ENCODE results near the gene ALDOA.

ALDOA gene

GRCh38 chr16:30067584-30067916, 2.0 kb downstream of the ALDOA start:
- no peaks in the 10 kb centered on the region for H3K27me3 Mint-ChIP-seq
- peaks cover 36 to 44% of the 10 kb centered on the region in 2 donors for H3K4me1 Mint-ChIP-seq (ENCODE audit: low read depth in 2 of 2)
- peak overlapping the region; percentile 94 to 96 for H3K4me3 Mint-ChIP-seq
- no peaks in the 10 kb centered on the region for H3K9me3 Mint-ChIP-seq
- H3K36me3 Mint-ChIP-seq (ENCODE audit: insufficient read depth): peaks cover 81% of the 10 kb centered on the region
- no peak for DNase-seq
- ATAC-seq (replicated peaks): no peak
- peak overlapping the region in 1 of 2 donors; percentile 95 for H3K27ac Mint-ChIP-seq

GRCh38 chr16:30068333-30068732, 2.8 kb downstream of the ALDOA start:
- ATAC-seq (replicated peaks): no peak
- peaks cover 86% of the 10 kb centered on the region for H3K36me3 Mint-ChIP-seq (ENCODE audit: insufficient read depth)
- H3K27ac Mint-ChIP-seq: peak overlapping the region in 1 of 2 donors; percentile 82
- H3K4me1 Mint-ChIP-seq (ENCODE audit: low read depth in 2 of 2): peaks cover 36 to 44% of the 10 kb centered on the region in 2 donors
- no peak for DNase-seq
- peak overlapping the region; percentile 15 to 40 for H3K4me3 Mint-ChIP-seq
- no peaks in the 10 kb centered on the region for H3K9me3 Mint-ChIP-seq
- no peaks in the 10 kb centered on the region for H3K27me3 Mint-ChIP-seq

GRCh38 chr16:30068750-30069610, 3.4 kb downstream of the ALDOA start:
- peak; percentile 48 to 62 (median 56) for DNase-seq
- Mint-ChIP-seq H3K9me3 (no peaks in the 10 kb centered on the region), H3K27me3 (no peaks in the 10 kb centered on the region), H3K4me1 (ENCODE audit: low read depth in 2 of 2) (peaks cover 32 to 38% of the 10 kb centered on the region in 2 donors), H3K4me3 (peak overlapping the region; percentile 13 to 40), H3K27ac (peak overlapping the region in 1 of 2 donors; percentile 82), H3K36me3 (ENCODE audit: insufficient read depth) (peaks cover 85% of the 10 kb centered on the region)
- ATAC-seq (replicated peaks): no peak

GRCh38 chr16:30069611-30070462, 4.3 kb downstream of the ALDOA start:
- ATAC-seq (replicated peaks): no peak
- H3K27ac Mint-ChIP-seq: peak overlapping the region in 1 of 2 donors; percentile 82
- H3K27me3 Mint-ChIP-seq: no peaks in the 10 kb centered on the region
- H3K4me3 Mint-ChIP-seq: no peak overlapping the region
- H3K36me3 Mint-ChIP-seq (ENCODE audit: insufficient read depth): peaks cover 79% of the 10 kb centered on the region
- H3K9me3 Mint-ChIP-seq: no peaks in the 10 kb centered on the region
- no peak for DNase-seq
- H3K4me1 Mint-ChIP-seq (ENCODE audit: low read depth in 2 of 2): peaks cover 30 to 34% of the 10 kb centered on the region in 2 donors

- H3K4me3 Mint-ChIP-seq: no peak overlapping the region
- DNase-seq: no peak
- ATAC-seq (replicated peaks): no peak
- H3K27me3 Mint-ChIP-seq: no peaks in the 10 kb centered on the region
- peaks cover 72% of the 10 kb centered on the region for H3K36me3 Mint-ChIP-seq (ENCODE audit: insufficient read depth)
- H3K27ac Mint-ChIP-seq: peak overlapping the region in 1 of 2 donors; percentile 58
- H3K4me1 Mint-ChIP-seq (ENCODE audit: low read depth in 2 of 2): peaks cover 30 to 34% of the 10 kb centered on the region in 2 donors
- no peaks in the 10 kb centered on the region for H3K9me3 Mint-ChIP-seq
These were observed 4.9 kb downstream of the ALDOA start for GRCh38 chr16:30070490-30070889.

GRCh38 chr16:30075503-30076275, 10.1 kb downstream of the ALDOA start, which contains the start of gene PPP4C:
TSS of gene PPP4C (plus strand) at chr16:30075994. CDS start at chr16:30076378, 384 bp downstream.
- Mint-ChIP-seq H3K27me3 (no peaks in the 10 kb centered on the region), H3K36me3 (ENCODE audit: insufficient read depth) (peaks cover 58% of the 10 kb centered on the region), H3K4me1 (ENCODE audit: low read depth in 2 of 2) (peaks cover 26 to 31% of the 10 kb centered on the region in 2 donors), H3K4me3 (peak within 1 kb of the TSS; percentile 83 to 88), H3K27ac (peak within 1 kb of the TSS; percentile 87 to 94), H3K9me3 (no peaks in the 10 kb centered on the region)
- DNase-seq (peak; percentile 88 to 90 (median 90)), ATAC-seq (replicated peaks) (peak; percentile 91)

- peaks cover 58% of the 10 kb centered on the region for H3K36me3 Mint-ChIP-seq (ENCODE audit: insufficient read depth)
- ATAC-seq (replicated peaks) (peak; percentile 46), DNase-seq (no peak)
- peaks cover 26 to 31% of the 10 kb centered on the region in 2 donors for H3K4me1 Mint-ChIP-seq (ENCODE audit: low read depth in 2 of 2)
- H3K4me3 Mint-ChIP-seq: peak overlapping the region; percentile 83 to 88
- no peaks in the 10 kb centered on the region for H3K27me3 Mint-ChIP-seq
- H3K9me3 Mint-ChIP-seq: no peaks in the 10 kb centered on the region
- peak overlapping the region; percentile 87 to 94 for H3K27ac Mint-ChIP-seq
These were observed 10.8 kb downstream of the ALDOA start for GRCh38 chr16:30076276-30076791.

GRCh38 chr16:30077656-30078055, 12.1 kb downstream of the ALDOA start:
- Mint-ChIP-seq H3K36me3 (ENCODE audit: insufficient read depth) (peaks cover 58% of the 10 kb centered on the region), H3K4me3 (peak overlapping the region in 1 of 2 donors; percentile 88), H3K27me3 (no peaks in the 10 kb centered on the region), H3K4me1 (ENCODE audit: low read depth in 2 of 2) (peaks cover 31% of the 10 kb centered on the region in 2 donors), H3K27ac (peak overlapping the region; percentile 87 to 94), H3K9me3 (no peaks in the 10 kb centered on the region)
- DNase-seq (no peak), ATAC-seq (replicated peaks) (no peak)

- Mint-ChIP-seq H3K4me1 (ENCODE audit: low read depth in 2 of 2) (peaks cover 33 to 36% of the 10 kb centered on the region in 2 donors), H3K9me3 (no peaks in the 10 kb centered on the region), H3K36me3 (ENCODE audit: insufficient read depth) (peaks cover 63% of the 10 kb centered on the region), H3K27ac (peak overlapping the region in 1 of 2 donors; percentile 87), H3K27me3 (no peaks in the 10 kb centered on the region), H3K4me3 (no peak overlapping the region)
- ATAC-seq (replicated peaks) (no peak), DNase-seq (no peak)
These were observed 13.2 kb downstream of the ALDOA start for GRCh38 chr16:30078744-30079143.

- peak overlapping the region; percentile 8 to 87 for H3K27ac Mint-ChIP-seq
- no peak for ATAC-seq (replicated peaks)
- H3K4me1 Mint-ChIP-seq (ENCODE audit: low read depth in 2 of 2): peaks cover 33 to 36% of the 10 kb centered on the region in 2 donors
- no peak overlapping the region for H3K4me3 Mint-ChIP-seq
- peaks cover 68% of the 10 kb centered on the region for H3K36me3 Mint-ChIP-seq (ENCODE audit: insufficient read depth)
- no peaks in the 10 kb centered on the region for H3K9me3 Mint-ChIP-seq
- no peak for DNase-seq
- H3K27me3 Mint-ChIP-seq: no peaks in the 10 kb centered on the region
These were observed 13.9 kb downstream of the ALDOA start for GRCh38 chr16:30079480-30079879.

GRCh38 chr16:30082545-30083090, 17.1 kb downstream of the ALDOA start:
- H3K4me3 Mint-ChIP-seq: no peak overlapping the region
- DNase-seq: no peak
- peaks cover 13 to 23% of the 10 kb centered on the region in 2 donors for H3K4me1 Mint-ChIP-seq (ENCODE audit: low read depth in 2 of 2)
- no peak for ATAC-seq (replicated peaks)
- H3K27ac Mint-ChIP-seq: peak overlapping the region in 1 of 2 donors; percentile 65
- no peaks in the 10 kb centered on the region for H3K27me3 Mint-ChIP-seq
- H3K9me3 Mint-ChIP-seq: no peaks in the 10 kb centered on the region
- H3K36me3 Mint-ChIP-seq (ENCODE audit: insufficient read depth): peaks cover 75% of the 10 kb centered on the region

- DNase-seq (no peak), ATAC-seq (replicated peaks) (no peak)
- no peaks in the 10 kb centered on the region for H3K27me3 Mint-ChIP-seq
- H3K9me3 Mint-ChIP-seq: no peaks in the 10 kb centered on the region
- no peak overlapping the region for H3K4me3 Mint-ChIP-seq
- peak overlapping the region in 1 of 2 donors; percentile 65 for H3K27ac Mint-ChIP-seq
- H3K4me1 Mint-ChIP-seq (ENCODE audit: low read depth in 2 of 2): peaks cover 6 to 16% of the 10 kb centered on the region in 2 donors
- H3K36me3 Mint-ChIP-seq (ENCODE audit: insufficient read depth): peaks cover 72% of the 10 kb centered on the region
These were observed 17.9 kb downstream of the ALDOA start for GRCh38 chr16:30083216-30084055.
